ENCODE measurements around the gene C1QTNF9. TPM values are rescaled to one million over a fixed set of nuclear protein-coding genes. Genes with fewer than 3 reads are reported as not detected.

The C1QTNF9 gene
- total and polyA plus RNA-seq, 2 donors (not counting 3 experiments of a cell fraction or from before 2014, with no cell fraction given): not detected

- Histone ChIP-seq H3K79me2 (ENCODE audit: control insufficient read depth, insufficient read depth, low read length) (no peaks in the 10 kb centered on the region), H3K27me3 (ENCODE audit: control insufficient read depth in 2 of 2, insufficient read depth in 2 of 2, low read length in 2 of 2) (no peaks in the 10 kb centered on the region), H3K9me3 (replicated peaks; ENCODE audit: control insufficient read depth, insufficient read depth, low read length) (no peaks in the 10 kb centered on the region), H3K9ac (replicated peaks; ENCODE audit: extremely low read depth, insufficient read depth, low read length) (no peak overlapping the region), H3K4me1 (ENCODE audit: control insufficient read depth, extremely low read depth, insufficient read depth, low read length) (no peaks in the 10 kb centered on the region), H2AFZ (ENCODE audit: low read depth, low read length) (no peak overlapping the region), H3K9me1 (replicated peaks; ENCODE audit: control insufficient read depth, extremely low read depth, insufficient read depth, low read length) (no peaks in the 10 kb centered on the region), H3K36me3 (ENCODE audit: control insufficient read depth in 2 of 2, extremely low read depth in 1 of 2, insufficient read depth in 2 of 2, low read length in 2 of 2) (peaks cover 0 to 3% of the 10 kb centered on the region in 2 experiments), H3K4me3 (replicated peaks in 1 of 3; ENCODE audit: insufficient read depth in 1 of 3, low read depth in 1 of 3, low read length in 3 of 3) (no peak overlapping the region), H3K27ac (ENCODE audit: insufficient read depth, low read depth, low read length) (no peak overlapping the region), H4K20me1 (replicated peaks; ENCODE audit: control insufficient read depth, extremely low read depth, insufficient read depth, low read length) (no peaks in the 10 kb centered on the region), H3K4me2 (ENCODE audit: insufficient read depth, low read length) (no peak overlapping the region)
- DNase-seq (ENCODE audit: low read depth, low spot score) (no peak), FAIRE-seq (no peak)
- ChIA-PET CTCF (interaction anchor here (1.2 kb wide), 1 partner anchor 53 kb away, joined by 4 read pairs; no protein-coding TSS in a partner anchor), POLR2A (no interaction called here)
- BruUV-seq (replicated peaks): no TSS peak
- dilution Hi-C loops (cut with MboI; ENCODE audit: extremely low pct_ligation_motif_present, low sequenced_read_pairs): no loop called here
- TF ChIP-seq JUN (IDR thresholded peaks at IDR 0.05; ENCODE audit: borderline replicate concordance, insufficient read depth, insufficient read length, low read depth) (no peak), GATA2 (IDR thresholded peaks at IDR 0.05; ENCODE audit: insufficient read depth, insufficient read length, low read depth, low read length) (no peak), FOS (IDR thresholded peaks at IDR 0.05; ENCODE audit: borderline replicate concordance, insufficient read depth, low read length) (no peak), MYC (IDR thresholded peaks at IDR 0.05; ENCODE audit: low read depth, low read length) (no peak), POLR2AphosphoS5 (IDR thresholded peaks at IDR 0.05; ENCODE audit: insufficient read depth, low read depth, low read length) (no peak), EZH2 (IDR thresholded peaks at IDR 0.05; ENCODE audit: borderline replicate concordance, low read depth, low read length, severe bottlenecking) (no peak), CTCF (IDR thresholded peaks at IDR 0.05; ENCODE audit: extremely low read depth in 1 of 2, insufficient read depth in 1 of 2, low read depth in 1 of 2, low read length in 2 of 2) (no peak), MAX (IDR thresholded peaks at IDR 0.05; ENCODE audit: insufficient read depth, insufficient read length) (no peak), POLR2A (IDR thresholded peaks at IDR 0.05; ENCODE audit: low read depth, low read length) (no peak)
- intact Hi-C loops (cut with micrococcal nuclease): no loop called here
Measured at GRCh38 chr13:24281188-24282008, 28.0 kb upstream of the C1QTNF9 start.
